ENCODE data around the gene ATG3. TPM values are rescaled to one million over a fixed set of nuclear protein-coding genes. Genes with fewer than 3 reads are reported as not detected.

ATG3 gene
- total RNA-seq, 1 experiment from 2014 or later: 52.3 TPM

- Mint-ChIP-seq H3K4me3 (ENCODE audit: unreplicated experiment) (no peak overlapping the region), H3K27me3 (ENCODE audit: insufficient read depth, unreplicated experiment) (no peaks in the 10 kb centered on the region), H3K36me3 (ENCODE audit: insufficient read depth, unreplicated experiment) (no peaks in the 10 kb centered on the region), H3K27ac (ENCODE audit: unreplicated experiment) (no peak overlapping the region), H3K9me3 (ENCODE audit: unreplicated experiment) (no peaks in the 10 kb centered on the region), H3K4me1 (ENCODE audit: low read depth, unreplicated experiment) (no peaks in the 10 kb centered on the region)
- H3K9me3 ChIP-seq: no peaks in the 10 kb centered on the region
- ChIA-PET CTCF (no interaction called here), POLR2A (no interaction called here)
- DNase-seq: no peak
- no peaks in the 10 kb centered on the region for H3K4me1 ChIP-seq
- no TSS peak for BruUV-seq (replicated peaks)
- TF ChIP-seq CTCF (IDR thresholded peaks at IDR 0.05; ENCODE audit: insufficient read depth in 1 of 2, low read depth in 1 of 2, low read length in 1 of 2, severe bottlenecking in 1 of 2, unreplicated experiment in 1 of 2): no peak
- H3K27me3 ChIP-seq (replicated peaks; ENCODE audit: control insufficient read depth, insufficient read depth, low read length): no peaks in the 10 kb centered on the region
- H3K36me3 ChIP-seq (ENCODE audit: control insufficient read depth, insufficient read depth, low read length): no peaks in the 10 kb centered on the region
- no peak overlapping the region for H3K4me3 ChIP-seq (ENCODE audit: low read depth, low read length)
- intact Hi-C loops (cut with micrococcal nuclease; ENCODE audit: unreplicated experiment): no loop called here
These were observed 24.0 kb upstream of the ATG3 start for GRCh38 chr3:112585782-112586181.

- no peaks in the 10 kb centered on the region for H3K4me1 ChIP-seq
- H3K4me3 ChIP-seq (ENCODE audit: low read depth, low read length): no peak overlapping the region
- ChIA-PET POLR2A (no interaction called here), CTCF (interaction anchor here (1.6 kb wide), 1 partner anchor 231 kb away, joined by 5 read pairs; no protein-coding TSS in a partner anchor)
- no TSS peak for BruUV-seq (replicated peaks)
- no peaks in the 10 kb centered on the region; the same call in 1 of the 2 replicates for H3K36me3 ChIP-seq (ENCODE audit: control insufficient read depth, insufficient read depth, low read length)
- no peak for TF ChIP-seq CTCF (IDR thresholded peaks at IDR 0.05; ENCODE audit: insufficient read depth in 1 of 2, low read depth in 1 of 2, low read length in 1 of 2, severe bottlenecking in 1 of 2, unreplicated experiment in 1 of 2)
- DNase-seq: no peak
- no peaks in the 10 kb centered on the region for H3K27me3 Mint-ChIP-seq (ENCODE audit: insufficient read depth, unreplicated experiment)
- H3K27ac Mint-ChIP-seq (ENCODE audit: unreplicated experiment): no peak overlapping the region
- no peaks in the 10 kb centered on the region for H3K9me3 Mint-ChIP-seq (ENCODE audit: unreplicated experiment)
- H3K27me3 ChIP-seq (replicated peaks; ENCODE audit: control insufficient read depth, insufficient read depth, low read length): no peaks in the 10 kb centered on the region
- no peaks in the 10 kb centered on the region for H3K36me3 Mint-ChIP-seq (ENCODE audit: insufficient read depth, unreplicated experiment)
- H3K4me3 Mint-ChIP-seq (ENCODE audit: unreplicated experiment): no peak overlapping the region
- no peaks in the 10 kb centered on the region for H3K9me3 ChIP-seq
- intact Hi-C loops (cut with micrococcal nuclease; ENCODE audit: unreplicated experiment): loop anchor here (2.0 to 5.0 kb wide), 3 partner anchors 44 to 232 kb away; no protein-coding TSS in a partner anchor
- no peaks in the 10 kb centered on the region for H3K4me1 Mint-ChIP-seq (ENCODE audit: low read depth, unreplicated experiment)
These were observed 21.3 kb upstream of the ATG3 start for GRCh38 chr3:112583105-112583504.

GRCh38 chr3:112582244-112582874, 20.6 kb upstream of the ATG3 start:
- TF ChIP-seq CTCF (IDR thresholded peaks at IDR 0.05; ENCODE audit: insufficient read depth in 1 of 2, low read depth in 1 of 2, low read length in 1 of 2, severe bottlenecking in 1 of 2, unreplicated experiment in 1 of 2): peak; percentile 51 to 62
- peak in 1 of 2 experiments; percentile 49 for DNase-seq
- Mint-ChIP-seq H3K4me3 (ENCODE audit: unreplicated experiment) (no peak overlapping the region), H3K36me3 (ENCODE audit: insufficient read depth, unreplicated experiment) (no peaks in the 10 kb centered on the region), H3K9me3 (ENCODE audit: unreplicated experiment) (no peaks in the 10 kb centered on the region), H3K27ac (ENCODE audit: unreplicated experiment) (no peak overlapping the region), H3K4me1 (ENCODE audit: low read depth, unreplicated experiment) (no peaks in the 10 kb centered on the region), H3K27me3 (ENCODE audit: insufficient read depth, unreplicated experiment) (no peaks in the 10 kb centered on the region)
- H3K9me3 ChIP-seq: no peaks in the 10 kb centered on the region
- ChIA-PET CTCF (interaction anchor here (0.6 to 1.6 kb wide), 5 partner anchors 20 to 232 kb away, joined by 3 to 6 read pairs (median 4); partner anchors contain the start of genes ATG3 and SLC35A5), POLR2A (interaction anchor here (1.4 kb wide), 1 partner anchor 408 kb away, joined by 3 read pairs; no protein-coding TSS in a partner anchor)
- intact Hi-C loops (cut with micrococcal nuclease; ENCODE audit: unreplicated experiment): loop anchor here (1.0 to 5.0 kb wide), 5 partner anchors 45 to 397 kb away; no protein-coding TSS in a partner anchor
- H3K27me3 ChIP-seq (replicated peaks; ENCODE audit: control insufficient read depth, insufficient read depth, low read length): no peaks in the 10 kb centered on the region
- no peaks in the 10 kb centered on the region for H3K4me1 ChIP-seq
- H3K4me3 ChIP-seq (ENCODE audit: low read depth, low read length): no peak overlapping the region
- no TSS peak for BruUV-seq (replicated peaks)
- H3K36me3 ChIP-seq (ENCODE audit: control insufficient read depth, insufficient read depth, low read length): no peaks in the 10 kb centered on the region; the same call in 1 of the 2 replicates

Measured in Caco-2 (cell line).